AG10803 (cell line): ENCODE measurements around the gene CDC14B.
"Not testable (repeated sequence)": the region's sequence is repeated elsewhere in the genome, so short reads cannot be mapped to it uniquely, and the experiment has no call there.

Experiments
- DNase-seq: peaks from one replicate; pipeline ENCODE4 v3.0.0; 2010; ENCODE audit warnings: low read depth
- H3K4me3 ChIP-seq: 2 replicates; pipeline ENCODE4 v1.5.1; 2011; ENCODE audit warnings: mild to moderate bottlenecking, low read length, control low read depth
- CTCF ChIP-seq: conservative IDR thresholded peaks from 2 replicates; pipeline ENCODE4 v1.5.1; 2011; ENCODE audit warnings: mild to moderate bottlenecking, low read length, control low read depth, inconsistent platforms

CDC14B gene

GRCh38 chr9:96616817-96617438 lies 2.7 kb downstream of the CDC14B start:
- no peak for TF ChIP-seq CTCF
- no peak overlapping the region for H3K4me3 ChIP-seq
- no peak for DNase-seq

GRCh38 chr9:96615411-96615810 lies 4.2 kb downstream of the CDC14B start:
- no peak for DNase-seq
- no peak overlapping the region for H3K4me3 ChIP-seq
- TF ChIP-seq CTCF = no peak

GRCh38 chr9:96614664-96615063 lies 5.0 kb downstream of the CDC14B start:
- DNase-seq = peak; percentile 53
- not testable (repeated sequence) for H3K4me3 ChIP-seq

- TF ChIP-seq CTCF = no peak
- no peak overlapping the region for H3K4me3 ChIP-seq
- DNase-seq = no peak
These were observed 6.6 kb downstream of the CDC14B start for GRCh38 chr9:96612966-96613589.

GRCh38 chr9:96612105-96612965 lies 7.3 kb downstream of the CDC14B start:
- TF ChIP-seq CTCF = no peak
- peak overlapping the region; percentile 30 for H3K4me3 ChIP-seq
- peak; percentile 94 for DNase-seq

GRCh38 chr9:96611302-96611701 lies 8.3 kb downstream of the CDC14B start:
- no peak for DNase-seq
- no peak for TF ChIP-seq CTCF
- no peak overlapping the region for H3K4me3 ChIP-seq

GRCh38 chr9:96609732-96610131 lies 9.9 kb downstream of the CDC14B start:
- no peak for TF ChIP-seq CTCF
- H3K4me3 ChIP-seq = no peak overlapping the region
- no peak for DNase-seq
